Left forelimb (tissue), 1 donor: ENCODE measurements around the gene GRHL3.

Experiments
- DNase-seq: peaks from one replicate; pipeline ENCODE4 v3.0.0-alpha.2; 2018; ENCODE audit warnings: low spot score

GRHL3 gene

GRCh38 chr1:24373044-24373443, 53.9 kb downstream of the GRHL3 start:
- no peak for DNase-seq

- DNase-seq, result no peak
These were observed 54.6 kb downstream of the GRHL3 start for GRCh38 chr1:24373710-24374109.

GRCh38 chr1:24374891-24375786, 56.0 kb downstream of the GRHL3 start:
- no peak for DNase-seq

- no peak for DNase-seq
These were observed 60.7 kb downstream of the GRHL3 start for GRCh38 chr1:24379733-24380315.

- no peak for DNase-seq
These were observed 61.4 kb downstream of the GRHL3 start for GRCh38 chr1:24380508-24380907.

- no peak for DNase-seq
These were observed 62.1 kb downstream of the GRHL3 start for GRCh38 chr1:24381256-24381655.

GRCh38 chr1:24382165-24382577, 63.0 kb downstream of the GRHL3 start:
- no peak for DNase-seq

- no peak for DNase-seq
These were observed 64.3 kb downstream of the GRHL3 start for GRCh38 chr1:24383381-24383940.

- no peak for DNase-seq
These were observed 65.3 kb downstream of the GRHL3 start for GRCh38 chr1:24384251-24385090.

GRCh38 chr1:24385160-24385940, 66.2 kb downstream of the GRHL3 start:
- no peak for DNase-seq

GRCh38 chr1:24386241-24386640, 67.1 kb downstream of the GRHL3 start:
- no peak for DNase-seq

GRCh38 chr1:24386931-24387330, 67.8 kb downstream of the GRHL3 start:
- DNase-seq, result no peak

GRCh38 chr1:24387636-24388175, 68.5 kb downstream of the GRHL3 start:
- no peak for DNase-seq

- no peak for DNase-seq
These were observed 69.3 kb downstream of the GRHL3 start for GRCh38 chr1:24388331-24388885.

GRCh38 chr1:24389231-24389678, 70.1 kb downstream of the GRHL3 start:
- no peak for DNase-seq

- DNase-seq, result peak; percentile 77
These were observed 72.0 kb downstream of the GRHL3 start for GRCh38 chr1:24390924-24391782.

GRCh38 chr1:24391882-24392603, 72.9 kb downstream of the GRHL3 start:
- DNase-seq, result no peak

- DNase-seq, result no peak
These were observed 73.4 kb downstream of the GRHL3 start for GRCh38 chr1:24392604-24392946.

GRCh38 chr1:24392982-24393650, 74.0 kb downstream of the GRHL3 start:
- no peak for DNase-seq
